Middle frontal gyrus (tissue), 1 donor: ENCODE data around the gene RBM15B.
"Not testable (repeated sequence)": the region's sequence is repeated elsewhere in the genome, so short reads cannot be mapped to it uniquely, and the experiment has no call there.

Source experiments
- DNase-seq: peaks from one replicate; pipeline ENCODE4 v3.0.0-alpha.2; 2015; ENCODE audit warnings: low spot score; ENCODE audit errors: extremely low spot score

The RBM15B gene

GRCh38 chr3:51391075-51391565 lies at the start of gene RBM15B:
RBM15B (plus strand) TSS chr3:51391285; CDS start chr3:51391400, 115 bp downstream.
- peak; percentile 95 for DNase-seq

- no peak for DNase-seq
Observed at GRCh38 chr3:51343918-51344687, 47.0 kb upstream of the RBM15B start.

DNA sequence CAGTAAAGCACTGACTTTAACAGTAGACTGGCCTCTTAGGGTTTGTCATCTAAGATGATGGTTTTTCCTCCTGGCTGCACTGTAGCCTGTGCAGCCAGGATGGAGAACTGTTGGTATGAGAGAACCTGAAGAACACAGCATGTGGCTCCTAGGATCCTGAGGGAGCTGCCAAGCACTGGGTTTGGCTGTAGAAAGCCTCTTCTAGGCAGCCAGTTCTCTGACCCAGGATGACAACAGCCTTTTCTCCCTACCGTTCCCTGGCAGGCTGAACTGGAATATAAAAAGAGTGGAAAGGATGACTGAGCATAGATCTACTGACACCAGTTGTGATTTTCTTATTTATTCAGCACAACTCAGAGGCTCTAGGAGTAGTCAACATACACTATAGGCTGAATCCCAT lies 40.3 kb upstream of the RBM15B start:
- no peak for DNase-seq

- no peak for DNase-seq
Observed at GRCh38 chr3:51353131-51353530, 38.0 kb upstream of the RBM15B start.

DNA sequence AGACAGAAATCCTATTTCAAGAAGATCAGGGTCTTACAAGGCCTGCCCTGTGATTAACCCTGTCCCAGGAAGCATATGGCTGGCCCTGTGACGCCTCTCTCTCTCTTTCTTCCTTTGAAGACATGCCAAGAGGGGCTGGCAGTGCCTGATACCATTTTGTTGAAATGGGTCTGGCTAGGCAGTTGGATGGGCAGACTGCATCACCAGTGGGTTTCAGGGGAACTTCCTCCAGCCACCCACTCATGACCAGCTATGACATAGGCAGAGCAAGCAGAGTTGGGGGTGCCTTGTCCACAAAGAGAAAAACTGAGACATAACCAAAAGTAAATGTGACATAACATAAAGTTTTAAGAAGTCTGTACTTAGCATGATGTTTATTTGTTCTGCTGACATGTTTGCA lies 37.4 kb upstream of the RBM15B start:
- DNase-seq = no peak

GRCh38 chr3:51354172-51354571 lies 36.9 kb upstream of the RBM15B start:
- DNase-seq = no peak

DNA sequence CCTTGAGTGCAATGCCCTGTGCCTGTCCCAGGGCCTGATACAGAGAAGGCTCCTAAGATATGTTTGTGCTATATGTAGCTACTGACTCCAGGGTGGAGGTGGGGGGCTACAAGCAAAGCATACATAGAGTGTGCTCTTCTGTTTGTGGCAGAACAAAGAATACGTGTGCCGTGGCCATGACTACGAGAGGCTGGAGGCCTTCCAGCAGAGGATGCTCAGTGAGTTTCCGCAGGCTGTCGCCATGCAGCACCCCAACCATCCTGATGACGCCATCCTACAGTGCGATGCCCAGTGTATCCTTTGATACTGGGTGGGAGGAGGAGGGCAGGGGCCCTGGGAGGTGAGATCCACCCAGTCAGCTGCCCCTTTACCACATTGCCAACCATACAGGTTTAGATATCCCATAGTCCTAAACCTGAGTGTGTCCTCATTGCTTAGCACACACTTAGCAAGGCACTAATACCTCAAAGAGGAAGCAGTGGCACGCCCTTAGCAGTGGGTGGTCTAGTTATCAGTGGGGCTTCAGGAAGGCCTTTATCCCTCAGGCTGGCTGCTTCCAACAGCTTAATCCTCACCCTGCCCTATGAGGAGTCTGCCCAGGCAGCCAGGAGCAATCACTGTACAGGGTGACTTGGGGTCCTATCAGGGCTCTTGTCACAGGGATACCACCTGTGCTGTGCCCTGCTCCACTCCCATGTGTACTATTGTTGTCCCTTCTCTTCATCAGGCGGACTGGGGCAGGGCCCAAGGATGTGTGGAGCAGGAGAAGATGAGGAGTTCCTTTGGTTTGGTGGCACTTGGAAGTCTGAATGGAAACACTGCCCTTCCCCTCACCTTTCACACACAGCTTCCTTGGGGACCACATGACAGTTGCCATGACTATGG lies 36.1 kb upstream of the RBM15B start:
- no peak for DNase-seq

DNA sequence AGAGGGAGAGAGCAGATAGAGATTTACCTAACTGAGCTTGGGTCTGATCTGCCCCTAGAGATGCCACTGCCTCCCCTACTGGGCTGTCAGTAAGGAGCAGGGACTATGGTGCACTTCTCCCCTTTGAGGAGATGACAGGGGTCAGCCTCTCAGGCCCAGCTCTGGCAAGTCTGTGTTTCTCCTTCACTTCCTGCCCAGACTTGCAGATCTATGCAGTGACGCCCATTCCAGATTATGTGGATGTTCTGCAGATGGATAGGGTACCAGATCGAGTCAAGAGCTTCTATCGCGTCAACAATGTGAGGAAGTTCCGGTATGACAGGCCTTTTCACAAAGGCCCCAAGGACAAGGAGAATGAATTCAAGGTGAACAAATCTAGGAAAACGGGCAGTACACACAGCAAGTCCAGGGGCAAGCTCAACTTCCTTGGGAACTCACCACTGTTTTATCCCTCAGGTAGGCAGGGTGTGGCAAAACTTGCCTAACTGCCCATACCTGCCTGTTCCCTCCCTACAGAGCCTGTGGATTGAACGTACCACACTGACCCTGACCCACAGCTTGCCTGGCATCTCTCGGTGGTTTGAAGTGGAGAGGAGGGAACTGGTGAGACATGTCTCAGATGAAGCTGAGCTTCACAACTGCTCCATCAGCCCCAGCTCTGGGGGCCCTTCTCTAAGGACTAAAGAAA lies 35.0 kb upstream of the RBM15B start:
- no peak for DNase-seq

GRCh38 chr3:51357856-51358255 lies 33.2 kb upstream of the RBM15B start:
- DNase-seq = no peak

GRCh38 chr3:51358981-51359380 lies 32.1 kb upstream of the RBM15B start:
- no peak for DNase-seq

DNA sequence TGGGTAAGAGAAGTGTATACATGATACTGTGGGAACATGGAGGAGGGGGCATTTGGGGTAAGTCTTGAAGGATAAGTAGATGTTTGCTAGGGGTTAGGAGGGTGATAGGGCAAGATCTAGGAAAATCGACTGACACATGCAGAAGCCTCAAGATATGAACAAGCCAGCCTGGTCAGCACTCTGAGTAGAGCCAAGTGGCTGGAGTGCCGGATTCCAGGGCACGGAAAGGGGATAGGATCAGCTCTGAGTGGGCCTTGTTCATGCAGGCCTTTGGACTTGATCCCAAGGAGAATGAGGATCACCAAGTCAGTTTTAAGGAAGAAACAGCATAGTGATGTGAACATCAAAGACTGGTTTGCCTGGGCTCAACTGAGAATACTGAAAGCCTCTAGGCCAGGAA lies 30.3 kb upstream of the RBM15B start:
- no peak for DNase-seq

DNA sequence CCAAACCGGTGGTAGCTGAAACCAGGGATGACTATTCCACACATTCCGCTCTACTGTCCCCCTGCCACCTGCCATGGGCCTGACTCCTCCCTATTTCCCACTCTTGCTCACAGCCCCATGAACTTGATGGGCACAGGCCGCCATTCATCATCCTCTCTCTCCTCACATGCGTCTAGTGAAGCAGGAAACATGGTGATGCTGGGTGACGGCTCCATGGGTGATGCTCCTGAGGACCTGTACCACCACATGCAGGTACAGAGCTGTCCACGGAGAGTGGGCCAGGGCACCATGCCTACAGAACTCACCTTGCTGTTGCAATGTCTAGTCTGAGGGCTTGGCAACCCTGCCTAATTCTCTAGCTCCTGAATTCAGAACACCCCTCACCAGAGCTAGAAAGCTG lies 29.3 kb upstream of the RBM15B start:
- no peak for DNase-seq

DNA sequence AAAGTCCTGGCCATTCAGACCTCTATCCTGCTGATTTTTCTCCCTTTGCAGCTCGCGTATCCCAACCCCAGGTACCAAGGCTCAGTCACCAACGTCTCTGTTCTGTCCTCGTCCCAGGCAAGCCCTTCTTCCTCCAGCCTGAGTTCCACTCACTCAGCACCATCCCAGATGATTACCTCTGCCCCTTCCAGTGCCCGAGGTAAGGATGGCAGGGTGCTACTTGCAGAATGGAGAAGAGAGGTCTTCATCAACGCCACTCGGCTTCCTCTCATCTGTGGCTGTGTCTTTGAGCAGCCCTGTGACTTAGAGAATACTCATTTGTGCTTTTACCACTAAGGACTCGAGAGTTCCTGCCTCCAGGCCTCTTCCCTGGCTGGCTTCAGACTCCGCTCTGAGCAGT lies 28.6 kb upstream of the RBM15B start:
- DNase-seq = no peak

DNA sequence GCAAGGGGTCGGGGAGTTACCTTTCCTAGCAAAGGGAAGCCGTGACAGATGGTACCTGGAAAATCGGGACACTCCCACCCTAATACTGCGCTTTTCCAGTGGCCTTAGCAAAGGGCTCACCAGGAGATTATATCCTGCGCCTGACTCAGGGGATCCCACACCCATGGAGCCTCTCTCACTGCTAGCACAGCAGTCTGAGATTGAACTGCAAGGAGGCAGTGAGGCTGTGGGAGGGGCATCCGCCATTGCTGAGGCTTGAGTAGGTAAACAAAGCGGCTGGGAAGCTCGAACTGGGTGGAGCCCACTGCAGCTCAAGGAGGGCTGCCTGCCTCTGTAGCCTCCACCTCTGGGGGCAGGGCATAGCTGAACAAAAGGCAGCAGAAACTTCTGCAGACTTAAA lies 22.8 kb upstream of the RBM15B start:
- not testable (repeated sequence) for DNase-seq

GRCh38 chr3:51371943-51372557 lies 19.0 kb upstream of the RBM15B start:
- DNase-seq = peak; percentile 76

DNA sequence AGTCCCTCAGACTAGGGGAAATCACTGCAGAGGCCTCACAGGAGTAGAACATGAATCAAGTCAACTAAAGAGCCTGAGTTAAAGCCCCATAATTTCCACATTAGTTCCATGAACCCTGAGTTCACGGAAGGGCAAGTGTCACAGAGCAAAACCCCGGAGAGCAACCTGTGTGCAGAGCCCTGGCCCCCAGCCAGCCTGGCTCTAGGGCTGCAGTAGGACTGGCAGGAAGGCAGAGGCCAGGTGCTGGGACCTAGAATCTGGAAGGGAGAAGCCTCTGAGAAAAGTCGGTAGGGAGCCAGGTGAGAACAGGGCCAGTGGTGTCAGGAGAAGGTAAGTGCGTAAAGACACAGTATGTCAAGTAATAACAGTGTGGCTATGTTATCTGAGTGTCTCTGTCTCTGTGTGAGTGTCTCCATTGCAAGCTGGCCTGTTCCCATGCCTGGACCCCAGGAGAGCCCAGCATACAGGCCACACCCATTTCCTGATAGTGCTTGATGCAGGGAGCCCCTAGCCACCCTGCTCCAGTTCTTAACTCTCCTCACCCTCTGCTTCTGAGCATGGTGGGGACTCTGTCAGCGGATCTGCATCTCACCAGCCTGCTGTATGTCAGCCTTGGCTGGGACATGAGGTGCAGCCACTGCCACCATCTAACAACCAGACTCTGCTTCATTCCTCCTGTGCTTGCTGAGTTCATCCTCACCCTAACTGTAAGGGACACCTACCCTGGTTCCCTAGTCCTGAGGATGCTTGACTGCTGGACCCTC lies 17.2 kb upstream of the RBM15B start:
- DNase-seq = no peak

GRCh38 chr3:51374456-51374855 lies 16.6 kb upstream of the RBM15B start:
- no peak for DNase-seq

DNA sequence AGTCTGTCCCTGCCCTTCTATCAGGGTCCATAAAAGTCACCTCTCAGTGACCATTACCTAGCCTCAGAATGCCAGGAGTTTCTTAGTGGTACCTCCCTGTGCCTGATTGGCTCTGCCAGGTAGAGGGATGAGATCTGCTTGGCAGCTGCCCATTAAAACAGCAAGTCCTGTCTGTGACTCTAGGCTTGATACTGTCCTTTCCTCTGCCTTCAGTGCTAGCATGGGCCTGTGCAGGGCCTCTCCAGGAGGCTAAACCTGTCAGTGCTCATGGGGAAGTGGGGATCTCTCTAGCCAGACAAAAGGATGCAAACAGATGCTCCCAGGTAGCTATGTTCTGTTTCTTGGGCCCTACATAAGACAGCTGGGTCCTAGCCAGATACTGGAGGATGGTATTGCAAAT lies 15.9 kb upstream of the RBM15B start:
- DNase-seq = no peak

GRCh38 chr3:51375571-51375970 lies 15.5 kb upstream of the RBM15B start:
- no peak for DNase-seq

GRCh38 chr3:51378065-51378464 lies 13.0 kb upstream of the RBM15B start:
- no peak for DNase-seq

DNA sequence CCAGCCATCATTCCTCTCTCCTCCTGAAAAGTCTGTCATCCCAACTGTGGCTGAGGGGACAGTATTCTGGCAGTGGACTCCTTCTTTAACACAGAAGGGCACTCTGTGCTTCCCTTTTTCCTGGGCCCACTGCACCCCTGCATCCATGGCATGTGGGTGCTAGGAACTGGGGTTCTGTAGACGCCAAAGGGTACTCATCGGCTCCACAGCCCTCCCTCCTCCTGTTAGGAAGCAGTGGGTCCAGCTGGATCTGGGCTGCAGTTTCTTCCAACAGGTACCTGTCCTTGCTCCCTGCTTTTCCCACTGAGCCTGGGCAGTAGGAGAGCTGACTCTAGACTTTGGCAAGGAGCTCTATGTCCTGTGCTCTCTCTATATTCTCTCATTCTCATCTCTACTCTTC lies 12.4 kb upstream of the RBM15B start:
- DNase-seq = no peak
